GM12873 (cell line): ENCODE results near the gene APPBP2.

Experiments used
- CTCF ChIP-seq: IDR thresholded peaks from 2 replicates; pipeline ENCODE4 v1.5.1; 2012; ENCODE audit warnings: low read depth, mild to moderate bottlenecking, moderate library complexity, low read length, control low read depth; ENCODE audit not compliant: insufficient read depth; ENCODE audit errors: missing control alignments

APPBP2 gene

GRCh38 chr17:60506312-60506711 is 19.7 kb downstream of the APPBP2 start:
- no peak for TF ChIP-seq CTCF

GRCh38 chr17:60502145-60502544 is 23.9 kb downstream of the APPBP2 start:
- no peak for TF ChIP-seq CTCF

- TF ChIP-seq CTCF = no peak
These were observed 24.5 kb downstream of the APPBP2 start for GRCh38 chr17:60501589-60501988.

- no peak for TF ChIP-seq CTCF
These were observed 30.0 kb downstream of the APPBP2 start for GRCh38 chr17:60496041-60496440.

GRCh38 chr17:60495260-60495659 is 30.8 kb downstream of the APPBP2 start:
- no peak for TF ChIP-seq CTCF

GRCh38 chr17:60493847-60494321 is 32.2 kb downstream of the APPBP2 start:
- TF ChIP-seq CTCF = no peak

GRCh38 chr17:60491771-60492170 is 34.3 kb downstream of the APPBP2 start:
- no peak for TF ChIP-seq CTCF
